D721Med (cell line): Measurements from ENCODE around the gene KCNJ9.

ENCODE experiments used
- DNase-seq: peaks from one replicate; pipeline ENCODE4 v3.0.0; 2011; ENCODE audit warnings: low spot score; ENCODE audit not compliant: insufficient read length
- FAIRE-seq: peaks from 2 replicates; lab custom pipeline; 2011; peaks lifted over from hg19 to GRCh38; lab: Jason Lieb, UNC
- TF ChIP-seq, protein P1 (sequence below): IDR thresholded peaks from 2 replicates; pipeline ENCODE4 v1.5.1; 2012; ENCODE audit warnings: mild to moderate bottlenecking, control low read depth; ENCODE audit not compliant: insufficient read depth; ENCODE audit errors: missing control alignments

The KCNJ9 gene

DNA sequence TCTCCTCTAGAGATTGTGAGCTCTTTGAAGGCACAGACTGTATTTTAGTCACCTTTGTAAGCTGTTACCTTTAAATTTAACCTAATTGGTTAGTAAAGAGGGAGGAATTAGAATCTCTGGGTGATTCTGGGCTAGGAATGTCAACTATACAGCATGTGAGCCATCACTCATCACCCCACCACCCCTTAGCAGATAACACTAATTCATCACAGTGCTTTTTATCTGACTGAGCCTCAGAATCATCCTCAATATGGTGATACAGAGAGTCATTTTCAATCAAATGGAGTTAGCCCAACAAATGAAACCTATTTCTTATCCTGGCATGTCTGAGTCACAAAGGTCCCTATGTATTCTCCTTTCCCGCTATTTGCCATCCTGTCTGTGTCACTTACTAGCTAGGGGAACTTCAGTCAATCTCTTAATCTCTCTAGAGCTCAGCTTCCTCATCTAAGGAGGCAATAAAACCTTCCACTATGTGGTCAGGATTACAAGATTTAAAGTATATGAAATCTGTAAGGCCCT is 24.6 kb upstream of the KCNJ9 start:
- FAIRE-seq (no peak), DNase-seq (no peak)
- TF ChIP-seq, protein P1, sequence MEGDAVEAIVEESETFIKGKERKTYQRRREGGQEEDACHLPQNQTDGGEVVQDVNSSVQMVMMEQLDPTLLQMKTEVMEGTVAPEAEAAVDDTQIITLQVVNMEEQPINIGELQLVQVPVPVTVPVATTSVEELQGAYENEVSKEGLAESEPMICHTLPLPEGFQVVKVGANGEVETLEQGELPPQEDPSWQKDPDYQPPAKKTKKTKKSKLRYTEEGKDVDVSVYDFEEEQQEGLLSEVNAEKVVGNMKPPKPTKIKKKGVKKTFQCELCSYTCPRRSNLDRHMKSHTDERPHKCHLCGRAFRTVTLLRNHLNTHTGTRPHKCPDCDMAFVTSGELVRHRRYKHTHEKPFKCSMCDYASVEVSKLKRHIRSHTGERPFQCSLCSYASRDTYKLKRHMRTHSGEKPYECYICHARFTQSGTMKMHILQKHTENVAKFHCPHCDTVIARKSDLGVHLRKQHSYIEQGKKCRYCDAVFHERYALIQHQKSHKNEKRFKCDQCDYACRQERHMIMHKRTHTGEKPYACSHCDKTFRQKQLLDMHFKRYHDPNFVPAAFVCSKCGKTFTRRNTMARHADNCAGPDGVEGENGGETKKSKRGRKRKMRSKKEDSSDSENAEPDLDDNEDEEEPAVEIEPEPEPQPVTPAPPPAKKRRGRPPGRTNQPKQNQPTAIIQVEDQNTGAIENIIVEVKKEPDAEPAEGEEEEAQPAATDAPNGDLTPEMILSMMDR: no peak

DNA sequence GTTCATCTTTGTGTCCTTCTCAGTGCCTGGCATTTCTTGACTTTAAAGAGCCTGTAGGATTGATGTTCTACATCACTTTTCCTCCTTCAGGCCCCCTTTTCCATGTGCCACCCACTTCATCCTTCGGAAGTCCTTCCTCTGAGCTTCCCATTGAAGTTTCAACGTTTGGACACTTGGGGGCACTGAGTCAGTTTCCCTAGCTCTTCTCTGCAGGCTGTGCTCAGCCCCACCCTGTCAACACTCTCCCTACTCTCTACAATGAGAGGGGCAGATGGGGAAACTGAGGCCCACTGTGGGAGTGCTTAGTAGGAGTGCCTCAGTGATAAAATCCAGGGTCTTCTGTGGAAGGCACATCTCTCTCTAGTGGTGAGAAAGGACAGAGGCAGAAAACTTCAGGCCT is 23.3 kb upstream of the KCNJ9 start:
- TF ChIP-seq, protein P1: no peak
- FAIRE-seq: no peak
- DNase-seq: no peak

DNA sequence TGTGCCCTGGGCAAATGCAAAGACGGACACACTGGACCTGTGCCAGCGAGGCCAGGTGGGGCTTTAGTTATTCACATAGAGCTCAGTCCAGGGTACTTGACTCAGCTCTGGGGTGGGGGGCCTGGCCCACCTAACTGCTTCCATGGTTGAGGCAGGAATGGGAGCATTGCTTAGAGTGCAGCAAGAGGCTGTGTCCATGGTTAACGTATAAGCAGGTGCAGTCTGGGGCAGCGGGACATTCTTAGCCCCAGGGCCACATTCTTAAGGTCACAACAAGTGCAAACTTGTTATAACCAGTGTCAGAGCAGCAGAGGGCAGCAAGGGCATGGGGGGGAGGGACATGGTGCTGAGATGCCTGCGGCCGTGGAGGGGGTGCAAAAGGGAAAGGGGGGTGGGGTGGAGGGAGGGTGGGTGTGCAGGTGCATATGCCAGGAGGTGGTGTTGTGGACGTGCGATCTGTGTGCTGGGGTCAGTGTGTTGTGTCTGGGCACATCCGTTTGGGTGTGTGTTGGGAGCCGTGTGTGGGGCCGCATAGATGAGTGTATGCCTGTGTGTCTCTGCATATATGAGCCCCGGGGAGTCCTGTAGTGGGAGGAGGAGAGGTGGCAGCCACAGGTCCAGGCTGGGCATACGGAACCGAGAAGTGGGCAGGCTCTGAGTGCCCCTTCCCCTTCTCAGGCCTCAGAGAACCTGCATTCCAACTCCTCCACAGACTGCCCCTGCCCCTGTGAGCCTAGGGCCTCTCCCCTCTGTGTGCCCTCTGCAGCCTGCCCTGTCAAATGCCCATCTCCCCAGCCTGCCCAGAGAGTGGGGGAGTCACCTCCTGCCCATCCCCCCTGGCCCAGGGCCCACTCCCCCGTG is 19.7 kb upstream of the KCNJ9 start:
- TF ChIP-seq, protein P1: no peak
- DNase-seq (no peak), FAIRE-seq (no peak)

DNA sequence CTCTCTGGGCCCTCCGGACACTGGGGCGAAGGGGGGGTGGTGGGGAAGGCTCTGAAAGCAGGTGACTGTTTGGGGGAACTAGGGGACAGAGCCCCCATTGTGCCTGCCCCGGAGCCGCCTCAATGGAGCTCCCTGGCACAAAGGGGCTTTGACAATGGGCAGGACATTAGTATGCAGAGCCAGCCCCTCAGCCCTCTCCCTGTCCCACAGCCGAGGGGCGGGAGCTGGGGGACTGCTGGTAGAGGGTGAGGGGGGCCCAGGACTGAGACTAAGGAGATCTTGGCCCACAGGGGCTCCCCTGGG is 19.2 kb upstream of the KCNJ9 start:
- DNase-seq: no peak
- TF ChIP-seq, protein P1: no peak
- no peak for FAIRE-seq

DNA sequence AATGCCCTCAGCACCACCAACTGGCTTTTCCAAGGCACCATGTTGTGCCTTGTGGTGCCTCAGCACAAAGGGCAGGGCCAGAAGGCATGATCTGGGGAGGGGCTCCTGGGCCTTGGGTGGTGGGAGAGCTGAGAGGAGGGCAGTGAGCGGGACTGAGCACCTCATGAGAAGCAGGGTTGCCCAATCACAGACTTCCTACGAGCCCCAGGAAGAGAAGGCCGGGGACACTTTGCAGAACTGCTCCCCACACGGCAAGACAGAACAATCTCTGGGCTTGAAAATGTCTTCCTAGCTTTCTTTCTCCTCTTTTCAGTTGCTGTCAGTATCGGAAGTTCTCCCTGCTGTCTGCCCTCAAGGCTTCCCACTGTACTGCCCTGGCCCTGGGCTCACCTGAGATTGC is 18.2 kb upstream of the KCNJ9 start:
- FAIRE-seq: no peak
- no peak for DNase-seq
- TF ChIP-seq, protein P1: no peak

DNA sequence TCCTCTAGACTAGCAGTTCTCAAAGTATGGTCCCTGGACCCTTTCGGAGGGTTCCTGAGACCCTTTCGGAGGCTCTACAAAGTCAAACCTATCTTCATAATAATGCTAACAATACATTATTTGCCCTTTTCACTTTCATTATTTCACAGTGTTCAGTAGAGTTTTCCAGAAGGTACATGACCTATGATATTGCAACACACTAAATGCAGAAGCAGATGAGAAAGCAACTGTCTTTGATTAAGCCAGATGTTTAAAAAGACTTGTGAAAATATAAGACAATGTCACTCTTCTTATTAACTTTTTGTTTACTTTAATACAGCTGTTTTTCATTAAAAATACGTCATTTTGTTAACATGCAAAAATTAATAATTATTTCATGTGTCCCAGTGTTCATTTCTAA is 17.2 kb upstream of the KCNJ9 start:
- DNase-seq (no peak), FAIRE-seq (no peak)

More for the DNA sequence above, 17.2 kb upstream of the KCNJ9 start:
- TF ChIP-seq, protein P1: no peak
